H9 (cell line): ENCODE data around the gene LRFN3. TPM values are rescaled to one million over a fixed set of nuclear protein-coding genes. Genes with fewer than 3 reads are reported as not detected.

Experiments used
- DNase-seq: peaks from one replicate; pipeline ENCODE4 v3.0.0-alpha.2; 2017
- H2AFZ ChIP-seq: one replicate; pipeline ENCODE4 v1.6.1; 2013; ENCODE audit warnings: mild to moderate bottlenecking, low read length, control low read depth, moderate library complexity
- H2AK5ac ChIP-seq: 2 replicates; pipeline ENCODE4 v1.6.1; 2013; ENCODE audit warnings: low read length, control low read depth, mixed read lengths; ENCODE audit not compliant: insufficient read length
- H2BK120ac ChIP-seq: one replicate; pipeline ENCODE4 v1.6.1; 2013; ENCODE audit warnings: low read depth, mild to moderate bottlenecking, low read length, control low read depth, inconsistent platforms; ENCODE audit not compliant: poor library complexity, severe bottlenecking
- H2BK12ac ChIP-seq: 2 replicates; pipeline ENCODE4 v1.6.1; 2013; ENCODE audit warnings: low read length, control low read depth, mixed read lengths, low read depth; ENCODE audit not compliant: insufficient read length
- H2BK15ac ChIP-seq: 2 replicates; pipeline ENCODE4 v1.6.1; 2013; ENCODE audit warnings: low read depth, low read length, control low read depth
- H2BK20ac ChIP-seq: one replicate; pipeline ENCODE4 v1.6.1; 2013; ENCODE audit warnings: low read depth, mild to moderate bottlenecking, low read length, control low read depth, inconsistent platforms; ENCODE audit not compliant: poor library complexity, severe bottlenecking
- H2BK5ac ChIP-seq: 2 replicates; pipeline ENCODE4 v1.6.1; 2013; ENCODE audit warnings: low read length, control low read depth, mixed read lengths; ENCODE audit not compliant: insufficient read length
- H3K14ac ChIP-seq: 2 replicates; pipeline ENCODE4 v1.6.1; 2013; ENCODE audit warnings: low read length, control low read depth; ENCODE audit not compliant: insufficient read depth
- H3K18ac ChIP-seq: 2 replicates; pipeline ENCODE4 v1.6.1; 2013; ENCODE audit warnings: low read depth, mild to moderate bottlenecking, mixed read lengths, low read length, control low read depth; ENCODE audit not compliant: insufficient read length
- H3K23ac ChIP-seq: 2 replicates; pipeline ENCODE4 v1.6.1; 2013; ENCODE audit warnings: low read length, control low read depth, mixed read lengths, low read depth; ENCODE audit not compliant: insufficient read length
- H3K23me2 ChIP-seq: 2 replicates; pipeline ENCODE4 v1.6.1; 2013; ENCODE audit warnings: low read depth, mild to moderate bottlenecking, mixed read lengths, low read length, control low read depth; ENCODE audit not compliant: insufficient read length, poor library complexity, severe bottlenecking
- H3K27ac ChIP-seq: 2 replicates; pipeline ENCODE4 v1.5.1; 2013; ENCODE audit warnings: low read length, control low read depth, mixed read lengths, low read depth; ENCODE audit not compliant: insufficient read length
- H3K27me3 ChIP-seq: 2 replicates; pipeline ENCODE4 v1.6.1; 2013; ENCODE audit warnings: low read length, control low read depth, inconsistent platforms; ENCODE audit not compliant: insufficient read depth
- H3K4ac ChIP-seq: 2 replicates; pipeline ENCODE4 v1.6.1; 2013; ENCODE audit warnings: low read depth, mild to moderate bottlenecking, control low read depth, inconsistent platforms, low read length, moderate library complexity
- H3K4me1 ChIP-seq: 2 replicates; pipeline ENCODE4 v1.6.1; 2013; ENCODE audit warnings: low read length, control low read depth, inconsistent platforms; ENCODE audit not compliant: insufficient read depth
- H3K4me2 ChIP-seq: 2 replicates; pipeline ENCODE4 v1.6.1; 2013; ENCODE audit warnings: low read length, control low read depth, mixed read lengths; ENCODE audit not compliant: insufficient read length, insufficient read depth
- H3K56ac ChIP-seq: 2 replicates; pipeline ENCODE4 v1.6.1; 2013; ENCODE audit warnings: low read depth, mild to moderate bottlenecking, mixed read lengths, low read length, control low read depth; ENCODE audit not compliant: insufficient read length
- H3K79me1 ChIP-seq: 2 replicates; pipeline ENCODE4 v1.6.1; 2013; ENCODE audit warnings: low read depth, mild to moderate bottlenecking, moderate library complexity, low read length, control low read depth, inconsistent platforms; ENCODE audit not compliant: insufficient read depth, poor library complexity, severe bottlenecking
- H3K79me2 ChIP-seq: 2 replicates; pipeline ENCODE4 v1.6.1; 2013; ENCODE audit warnings: low read length, control low read depth, inconsistent platforms; ENCODE audit not compliant: insufficient read depth
- H3K9ac ChIP-seq: 2 replicates; pipeline ENCODE4 v1.6.1; 2013; ENCODE audit warnings: low read length, control low read depth, mixed read lengths; ENCODE audit not compliant: insufficient read length; ENCODE audit errors: extremely low read depth
- H3K9me3 ChIP-seq: one replicate; pipeline ENCODE4 v1.6.1; 2013; ENCODE audit warnings: low read depth, low read length, inconsistent platforms; ENCODE audit not compliant: control insufficient read depth
- H3T11ph ChIP-seq: one replicate; pipeline ENCODE4 v1.6.1; 2013; ENCODE audit warnings: mild to moderate bottlenecking, low read length, control low read depth, inconsistent platforms
- H4K20me1 ChIP-seq: one replicate; pipeline ENCODE4 v1.6.1; 2013; ENCODE audit not compliant: control insufficient read depth, insufficient read length, insufficient read depth
- H4K5ac ChIP-seq: 2 replicates; pipeline ENCODE4 v1.6.1; 2013; ENCODE audit warnings: low read depth, mild to moderate bottlenecking, mixed read lengths, low read length, control low read depth; ENCODE audit not compliant: insufficient read length
- H4K8ac ChIP-seq: replicated peaks from 2 replicates; pipeline ENCODE4 v1.6.1; 2013; ENCODE audit warnings: low read length, control low read depth, mixed read lengths, low read depth; ENCODE audit not compliant: insufficient read length
- H4K91ac ChIP-seq: 2 replicates; pipeline ENCODE4 v1.6.1; 2013; ENCODE audit warnings: low read depth, mild to moderate bottlenecking, moderate library complexity, mixed read lengths, low read length, control low read depth; ENCODE audit not compliant: insufficient read length
- H3K27ac Mint-ChIP-seq, 3 experiments: 2 replicates in 2 of 3; 3 replicates in 1 of 3; pipeline ENCODE4 v1.8.0; 2020 to 2021; ENCODE audit warnings: mixed read lengths in 3 of 3, mild to moderate bottlenecking in 1 of 3, moderate library complexity in 1 of 3
- H3K27me3 Mint-ChIP-seq: 2 replicates; pipeline ENCODE4 v1.8.0; 2021; ENCODE audit warnings: low read depth, mild to moderate bottlenecking, moderate library complexity, mixed read lengths
- H3K36me3 Mint-ChIP-seq, 3 experiments: 2 replicates in 2 of 3; 3 replicates in 1 of 3; pipeline ENCODE4 v1.8.0; 2020 to 2021; ENCODE audit warnings: low read depth in 3 of 3, mixed read lengths in 3 of 3; ENCODE audit not compliant: insufficient read depth in 1 of 3
- H3K4me1 Mint-ChIP-seq, 2 experiments: 2 replicates each; pipeline ENCODE4 v1.8.0; 2020; ENCODE audit warnings: mixed read lengths in 2 of 2
- H3K4me3 Mint-ChIP-seq, 2 experiments: 2 replicates in 1 of 2; 3 replicates in 1 of 2; pipeline ENCODE4 v1.8.0; 2020 to 2021; ENCODE audit warnings: mild to moderate bottlenecking in 2 of 2, mixed read lengths in 2 of 2, moderate library complexity in 1 of 2
- H3K9me3 Mint-ChIP-seq, 2 experiments: 2 replicates in 1 of 2; 3 replicates in 1 of 2; pipeline ENCODE4 v1.8.0; 2020; ENCODE audit warnings: mild to moderate bottlenecking in 2 of 2, mixed read lengths in 2 of 2, moderate library complexity in 1 of 2
- CTCF ChIP-seq: fragments of 200-600 bp; sonication (generic); conservative IDR thresholded peaks from 3 replicates; pipeline ENCODE4 v1.8.0; 2021; ENCODE audit warnings: antibody characterized with exemption, mild to moderate bottlenecking
- WGBS: extraction: QIAGEN DNeasy Blood & Tissue Kit; methylation state at CpG from one replicate; pipeline ENCODE4 v1.1.7; 2013; ENCODE audit warnings: missing lambda C conversion rate, low lambda C conversion rate, mixed read lengths; ENCODE audit not compliant: insufficient read length; ENCODE audit errors: extremely low coverage; 5-methylcytosine and 5-hydroxymethylcytosine counted together
- total RNA-seq: library from RNA; stranded (reverse); gene quantifications from 2 replicates; pipeline ENCODE4 v1.2.1, GENCODE V29; 2021

Gene LRFN3
- total RNA-seq, 1 experiment from 2014 or later, result 20.5 TPM

DNA sequence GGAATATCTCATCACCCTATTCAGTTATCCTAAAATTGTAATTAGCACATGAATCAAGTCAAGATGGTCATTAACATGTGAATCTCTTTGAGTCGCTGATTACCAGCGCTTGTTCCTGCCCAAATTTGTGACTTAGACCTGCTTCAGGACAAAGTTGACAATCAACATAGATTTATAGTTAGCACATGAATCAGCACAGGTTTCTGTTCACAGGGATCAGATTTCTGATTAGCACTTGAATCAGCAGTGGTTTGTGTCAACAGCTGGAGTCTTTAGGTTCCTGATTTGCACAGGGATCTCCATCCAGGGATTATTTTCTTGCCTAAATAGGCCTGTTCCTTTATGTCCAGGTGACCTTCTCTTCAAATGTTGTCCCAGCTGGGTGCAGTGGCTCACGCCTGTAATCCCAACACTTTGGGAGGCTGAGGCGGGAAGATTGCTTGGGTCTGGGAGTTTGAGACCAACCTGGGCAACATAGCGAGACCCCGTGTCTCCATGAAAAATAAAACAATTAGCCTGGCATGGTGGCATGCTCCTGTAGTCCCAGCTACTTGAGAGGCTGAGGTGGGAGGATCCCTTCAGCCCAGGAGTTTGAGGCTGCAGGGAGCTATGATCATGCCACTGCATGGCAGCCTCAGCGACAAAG lies 3.8 kb upstream of the LRFN3 start:
- TF ChIP-seq CTCF, result no peak
- H3T11ph ChIP-seq, result no peak overlapping the region
- H2AFZ ChIP-seq, result no peak overlapping the region
- no peak overlapping the region for H2AK5ac ChIP-seq
- no peaks in the 10 kb centered on the region for H3K9me3 ChIP-seq
- H3K4ac ChIP-seq, result no peak overlapping the region
- no peaks in the 10 kb centered on the region for H3K27me3 ChIP-seq
- Mint-ChIP-seq H3K27me3 (peaks cover 5% of the 10 kb centered on the region), H3K4me3 (peak overlapping the region; percentile 46 to 75; a peak in 4 of 5 replicates), H3K27ac (peak overlapping the region; percentile 90 to 96 (median 91); a peak in 5 of 7 replicates), H3K36me3 (no peaks in the 10 kb centered on the region), H3K4me1 (peaks cover 26 to 27% of the 10 kb centered on the region in 2 experiments), H3K9me3 (no peaks in the 10 kb centered on the region)
- no peak overlapping the region for H4K91ac ChIP-seq
- no peak overlapping the region for H3K14ac ChIP-seq
- no peak overlapping the region for H3K9ac ChIP-seq
- H3K4me2 ChIP-seq, result peak overlapping the region; percentile 26
- no peak overlapping the region for H2BK20ac ChIP-seq
- H3K18ac ChIP-seq, result no peak overlapping the region
- no peak overlapping the region for H3K23ac ChIP-seq
- H3K79me1 ChIP-seq, result no peaks in the 10 kb centered on the region
- DNase-seq, result no peak
- no peaks in the 10 kb centered on the region for H3K79me2 ChIP-seq
- no peak overlapping the region for H2BK5ac ChIP-seq
- H4K20me1 ChIP-seq, result no peaks in the 10 kb centered on the region
- H4K8ac ChIP-seq, result no peak overlapping the region
- H3K4me1 ChIP-seq, result no peaks in the 10 kb centered on the region
- H3K23me2 ChIP-seq, result peaks cover 15% of the 10 kb centered on the region
- peak overlapping the region; percentile 21 for H3K27ac ChIP-seq
- H2BK120ac ChIP-seq, result no peak overlapping the region
- H2BK12ac ChIP-seq, result no peak overlapping the region
- H3K56ac ChIP-seq, result no peak overlapping the region
- H4K5ac ChIP-seq, result no peak overlapping the region
- no peak overlapping the region for H2BK15ac ChIP-seq
- WGBS, result no CpG with 5 or more reads among the region's 7 CpGs
